ENCODE measurements around the gene ABCA1. TPM values are rescaled to one million over a fixed set of nuclear protein-coding genes. Genes with fewer than 3 reads are reported as not detected.

The ABCA1 gene
- total and polyA plus RNA-seq, 2 of the 13 experiments (the other 11 are each of a cell fraction or from before 2014, with no cell fraction given) = 26.8 to 63.8 TPM

DNA sequence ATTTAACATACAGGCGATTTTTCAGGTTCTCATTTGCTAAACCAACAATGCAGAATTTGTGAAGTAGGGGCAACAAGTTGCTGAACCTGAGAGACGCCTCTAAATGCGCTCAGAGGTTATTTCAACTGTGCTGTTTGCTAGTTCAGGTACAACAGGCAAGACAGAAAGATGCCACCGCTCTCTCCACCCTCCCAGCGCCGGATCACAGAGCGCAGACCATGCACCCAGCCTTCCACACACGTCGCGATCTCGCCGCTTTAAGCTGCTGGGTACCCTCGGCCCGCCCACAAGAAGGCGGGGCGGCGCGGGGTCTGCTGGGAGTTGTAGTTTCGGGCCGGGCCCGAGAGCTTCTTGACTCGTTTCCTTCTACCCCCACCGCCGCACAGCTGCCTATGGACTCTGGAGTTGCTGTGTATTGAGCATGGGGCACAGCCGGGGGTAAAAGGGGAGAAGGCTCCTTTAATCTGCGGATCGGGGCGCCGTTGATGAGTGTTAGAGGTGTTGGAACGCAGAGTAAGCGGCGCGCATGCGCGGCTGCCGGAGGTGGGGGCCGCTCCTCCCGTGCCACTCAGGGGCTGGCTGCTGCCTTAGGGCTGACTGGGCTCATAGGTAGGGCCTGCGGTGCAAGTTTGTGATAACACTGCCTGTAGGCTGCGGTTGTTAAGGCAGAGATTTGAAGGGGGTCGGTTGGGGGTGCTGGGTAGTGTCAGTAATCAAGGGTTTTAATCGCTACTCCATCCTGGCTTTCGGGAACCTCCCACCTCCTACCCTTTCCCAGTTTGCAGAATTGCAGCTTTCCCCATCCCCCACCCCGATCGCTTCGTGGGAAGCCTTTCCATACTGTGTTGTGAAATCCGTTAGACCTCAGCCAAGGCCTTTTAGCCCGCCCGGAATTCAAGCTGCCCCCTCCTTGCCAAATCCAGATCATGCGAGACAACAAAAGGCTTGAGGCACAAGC lies 40.3 kb upstream of the ABCA1 start (continued):
- TF ChIP-seq NONO (IDR thresholded peaks at IDR 0.05) (no peak), NONO (CRISPR knock-in tag; conservative IDR thresholded peaks at IDR 0.05) (no peak), YEATS2 (CRISPR knock-in tag; IDR thresholded peaks at IDR 0.05; ENCODE audit: borderline replicate concordance) (no peak), ZNF607 (CRISPR knock-in tag; IDR thresholded peaks at IDR 0.05; ENCODE audit: borderline replicate concordance) (no peak; the same call in 1 of the 2 replicates), KLF11 (CRISPR knock-in tag; IDR thresholded peaks at IDR 0.05) (no peak), FOSL1 (CRISPR knock-in tag; IDR thresholded peaks at IDR 0.05; ENCODE audit: borderline replicate concordance) (no peak), NBN (conservative IDR thresholded peaks at IDR 0.05) (no peak), KMT2A (CRISPR knock-in tag; IDR thresholded peaks at IDR 0.05) (peak; percentile 28), ZNF879 (CRISPR knock-in tag; IDR thresholded peaks at IDR 0.05) (no peak), ZKSCAN1 (IDR thresholded peaks at IDR 0.05; ENCODE audit: low read length) (no peak), SRF (IDR thresholded peaks at IDR 0.05; ENCODE audit: low read depth, low read length) (no peak), DR1 (CRISPR knock-in tag; IDR thresholded peaks at IDR 0.05) (0 out of 2 replicates have a peak, but pooled peaks have one; percentile 21), HDAC2 (CRISPR knock-in tag; IDR thresholded peaks at IDR 0.05) (peak; percentile 16; the same call in 1 of the 2 replicates), SMYD3 (CRISPR knock-in tag; IDR thresholded peaks at IDR 0.05) (no peak), PITX1 (CRISPR knock-in tag; IDR thresholded peaks at IDR 0.05) (peak; percentile 65; the same call in 1 of the 2 replicates), KDM4B (CRISPR knock-in tag; IDR thresholded peaks at IDR 0.05) (no peak), MED1 (CRISPR knock-in tag; IDR thresholded peaks at IDR 0.05) (peak; percentile 2; the same call in 1 of the 2 replicates), ZNF772 (CRISPR knock-in tag; IDR thresholded peaks at IDR 0.05) (no peak)
- TF ChIP-seq, protein P1, sequence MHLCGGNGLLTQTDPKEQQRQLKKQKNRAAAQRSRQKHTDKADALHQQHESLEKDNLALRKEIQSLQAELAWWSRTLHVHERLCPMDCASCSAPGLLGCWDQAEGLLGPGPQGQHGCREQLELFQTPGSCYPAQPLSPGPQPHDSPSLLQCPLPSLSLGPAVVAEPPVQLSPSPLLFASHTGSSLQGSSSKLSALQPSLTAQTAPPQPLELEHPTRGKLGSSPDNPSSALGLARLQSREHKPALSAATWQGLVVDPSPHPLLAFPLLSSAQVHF (CRISPR knock-in tag; IDR thresholded peaks at IDR 0.05) = no peak
- TF ChIP-seq, protein P2, sequence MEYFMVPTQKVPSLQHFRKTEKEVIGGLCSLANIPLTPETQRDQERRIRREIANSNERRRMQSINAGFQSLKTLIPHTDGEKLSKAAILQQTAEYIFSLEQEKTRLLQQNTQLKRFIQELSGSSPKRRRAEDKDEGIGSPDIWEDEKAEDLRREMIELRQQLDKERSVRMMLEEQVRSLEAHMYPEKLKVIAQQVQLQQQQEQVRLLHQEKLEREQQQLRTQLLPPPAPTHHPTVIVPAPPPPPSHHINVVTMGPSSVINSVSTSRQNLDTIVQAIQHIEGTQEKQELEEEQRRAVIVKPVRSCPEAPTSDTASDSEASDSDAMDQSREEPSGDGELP (IDR thresholded peaks at IDR 0.05; ENCODE audit: borderline replicate concordance, low read depth) = no peak
- TF ChIP-seq, protein P3, sequence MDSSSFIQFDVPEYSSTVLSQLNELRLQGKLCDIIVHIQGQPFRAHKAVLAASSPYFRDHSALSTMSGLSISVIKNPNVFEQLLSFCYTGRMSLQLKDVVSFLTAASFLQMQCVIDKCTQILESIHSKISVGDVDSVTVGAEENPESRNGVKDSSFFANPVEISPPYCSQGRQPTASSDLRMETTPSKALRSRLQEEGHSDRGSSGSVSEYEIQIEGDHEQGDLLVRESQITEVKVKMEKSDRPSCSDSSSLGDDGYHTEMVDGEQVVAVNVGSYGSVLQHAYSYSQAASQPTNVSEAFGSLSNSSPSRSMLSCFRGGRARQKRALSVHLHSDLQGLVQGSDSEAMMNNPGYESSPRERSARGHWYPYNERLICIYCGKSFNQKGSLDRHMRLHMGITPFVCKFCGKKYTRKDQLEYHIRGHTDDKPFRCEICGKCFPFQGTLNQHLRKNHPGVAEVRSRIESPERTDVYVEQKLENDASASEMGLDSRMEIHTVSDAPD (CRISPR knock-in tag; IDR thresholded peaks at IDR 0.05) = no peak
- TF ChIP-seq, protein P4, sequence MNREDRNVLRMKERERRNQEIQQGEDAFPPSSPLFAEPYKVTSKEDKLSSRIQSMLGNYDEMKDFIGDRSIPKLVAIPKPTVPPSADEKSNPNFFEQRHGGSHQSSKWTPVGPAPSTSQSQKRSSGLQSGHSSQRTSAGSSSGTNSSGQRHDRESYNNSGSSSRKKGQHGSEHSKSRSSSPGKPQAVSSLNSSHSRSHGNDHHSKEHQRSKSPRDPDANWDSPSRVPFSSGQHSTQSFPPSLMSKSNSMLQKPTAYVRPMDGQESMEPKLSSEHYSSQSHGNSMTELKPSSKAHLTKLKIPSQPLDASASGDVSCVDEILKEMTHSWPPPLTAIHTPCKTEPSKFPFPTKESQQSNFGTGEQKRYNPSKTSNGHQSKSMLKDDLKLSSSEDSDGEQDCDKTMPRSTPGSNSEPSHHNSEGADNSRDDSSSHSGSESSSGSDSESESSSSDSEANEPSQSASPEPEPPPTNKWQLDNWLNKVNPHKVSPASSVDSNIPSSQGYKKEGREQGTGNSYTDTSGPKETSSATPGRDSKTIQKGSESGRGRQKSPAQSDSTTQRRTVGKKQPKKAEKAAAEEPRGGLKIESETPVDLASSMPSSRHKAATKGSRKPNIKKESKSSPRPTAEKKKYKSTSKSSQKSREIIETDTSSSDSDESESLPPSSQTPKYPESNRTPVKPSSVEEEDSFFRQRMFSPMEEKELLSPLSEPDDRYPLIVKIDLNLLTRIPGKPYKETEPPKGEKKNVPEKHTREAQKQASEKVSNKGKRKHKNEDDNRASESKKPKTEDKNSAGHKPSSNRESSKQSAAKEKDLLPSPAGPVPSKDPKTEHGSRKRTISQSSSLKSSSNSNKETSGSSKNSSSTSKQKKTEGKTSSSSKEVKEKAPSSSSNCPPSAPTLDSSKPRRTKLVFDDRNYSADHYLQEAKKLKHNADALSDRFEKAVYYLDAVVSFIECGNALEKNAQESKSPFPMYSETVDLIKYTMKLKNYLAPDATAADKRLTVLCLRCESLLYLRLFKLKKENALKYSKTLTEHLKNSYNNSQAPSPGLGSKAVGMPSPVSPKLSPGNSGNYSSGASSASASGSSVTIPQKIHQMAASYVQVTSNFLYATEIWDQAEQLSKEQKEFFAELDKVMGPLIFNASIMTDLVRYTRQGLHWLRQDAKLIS (CRISPR knock-in tag; IDR thresholded peaks at IDR 0.05) = no peak
- TF ChIP-seq, protein P5, sequence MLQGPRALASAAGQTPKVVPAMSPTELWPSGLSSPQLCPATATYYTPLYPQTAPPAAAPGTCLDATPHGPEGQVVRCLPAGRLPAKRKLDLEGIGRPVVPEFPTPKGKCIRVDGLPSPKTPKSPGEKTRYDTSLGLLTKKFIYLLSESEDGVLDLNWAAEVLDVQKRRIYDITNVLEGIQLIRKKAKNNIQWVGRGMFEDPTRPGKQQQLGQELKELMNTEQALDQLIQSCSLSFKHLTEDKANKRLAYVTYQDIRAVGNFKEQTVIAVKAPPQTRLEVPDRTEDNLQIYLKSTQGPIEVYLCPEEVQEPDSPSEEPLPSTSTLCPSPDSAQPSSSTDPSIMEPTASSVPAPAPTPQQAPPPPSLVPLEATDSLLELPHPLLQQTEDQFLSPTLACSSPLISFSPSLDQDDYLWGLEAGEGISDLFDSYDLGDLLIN (CRISPR knock-in tag; IDR thresholded peaks at IDR 0.05; ENCODE audit: borderline replicate concordance) = no peak
